SK-N-SH (cell line): ENCODE measurements around the gene ATP6V0B. TPM values are rescaled to one million over a fixed set of nuclear protein-coding genes. Genes with fewer than 3 reads are reported as not detected.
A peak's percentile ranks its signal among the peaks of the same experiment; 100 is the strongest.

Experiments
- CTCF ChIA-PET: fragments of 300-600, 350-600 bp; formaldehyde crosslinking; extraction: SDS; loops from one replicate; lab custom pipeline; 2021; lab: Yijun Ruan, JAX
- POLR2A ChIA-PET: fragments of 350-600 bp; sonication (Branson Sonifier 250); formaldehyde crosslinking; extraction: SDS; loops from one replicate; lab custom pipeline; 2020; ENCODE audit warnings: antibody characterized with exemption, inconsistent platforms; lab: Yijun Ruan, JAX
- DNase-seq: peaks from one replicate; pipeline ENCODE4 v3.0.0; 2012
- H2AFZ ChIP-seq: fragments of 200-600 bp; sonication (generic); 2 replicates; pipeline ENCODE4 v1.8.1; 2016; ENCODE audit warnings: antibody characterized with exemption, mild to moderate bottlenecking, low read depth
- H3F3A ChIP-seq: fragments of 200-600 bp; sonication (generic); replicated peaks from 2 replicates; pipeline ENCODE3; 2016; ENCODE audit warnings: antibody characterized with exemption, mild to moderate bottlenecking; ENCODE audit not compliant: insufficient read depth
- H3K27ac ChIP-seq, 2 experiments: fragments of 200-500 bp in 1 of 2; fragments of 200-600 bp in 1 of 2; sonication (Bioruptor generic) in 1 of 2; sonication (generic), shearing (Covaris generic) in 1 of 2; 2 replicates each; pipeline versions ENCODE4 v1.5.1 to v1.6.1; 2014 to 2016; ENCODE audit warnings: low read depth in 2 of 2, inconsistent platforms in 1 of 2, low read length in 1 of 2, mild to moderate bottlenecking in 1 of 2, mixed read lengths in 1 of 2
- H3K27me3 ChIP-seq: fragments of 200-600 bp; sonication (generic), shearing (Covaris generic); 2 replicates; pipeline ENCODE4 v1.6.1; 2016; ENCODE audit warnings: mixed run types; ENCODE audit not compliant: insufficient read depth
- H3K36me3 ChIP-seq, 2 experiments: fragments of 200-500 bp in 1 of 2; fragments of 200-600 bp in 1 of 2; sonication (Bioruptor generic) in 1 of 2; sonication (generic) in 1 of 2; replicated peaks in 1 of 2; 2 replicates each; pipeline versions ENCODE3 to v1.5.1; 2014 to 2016; ENCODE audit warnings: low read length in 1 of 2, mild to moderate bottlenecking in 1 of 2; ENCODE audit not compliant: insufficient read depth in 2 of 2, control insufficient read depth in 1 of 2
- H3K4me1 ChIP-seq, 2 experiments: fragments of 200-500 bp in 1 of 2; fragments of 200-600 bp in 1 of 2; sonication (Bioruptor generic) in 1 of 2; sonication (generic), shearing (Covaris generic) in 1 of 2; 2 replicates each; pipeline versions ENCODE4 v1.5.1 to v1.6.1; 2014 to 2016; ENCODE audit warnings: low read depth in 1 of 2, low read length in 1 of 2, mixed run types in 1 of 2; ENCODE audit not compliant: insufficient read depth in 2 of 2, control insufficient read depth in 1 of 2
- H3K4me2 ChIP-seq: fragments of 200-600 bp; sonication (generic), shearing (Covaris generic); 2 replicates; pipeline ENCODE4 v1.6.1; 2017; ENCODE audit warnings: mixed run types
- H3K4me3 ChIP-seq, 2 experiments: fragments of 200-500 bp in 1 of 2; fragments of 200-600 bp in 1 of 2; sonication (Bioruptor generic) in 1 of 2; sonication (generic), shearing (Covaris generic) in 1 of 2; 2 replicates each; pipeline versions ENCODE4 v1.5.1 to v1.8.1; 2014 to 2016; ENCODE audit warnings: low read depth in 2 of 2, inconsistent platforms in 1 of 2, low read length in 1 of 2, mild to moderate bottlenecking in 1 of 2, mixed read lengths in 1 of 2, moderate library complexity in 1 of 2
- H3K79me2 ChIP-seq: fragments of 200-600 bp; sonication (generic); 2 replicates; pipeline ENCODE4 v1.8.1; 2017; ENCODE audit warnings: mild to moderate bottlenecking; ENCODE audit not compliant: insufficient read depth
- H3K9ac ChIP-seq: fragments of 200-600 bp; sonication (generic); 2 replicates; pipeline ENCODE4 v1.6.1; 2017; ENCODE audit warnings: mixed run types
- H3K9me2 ChIP-seq: fragments of 200-600 bp; sonication (generic); 2 replicates; pipeline ENCODE4 v1.6.1; 2017; ENCODE audit warnings: mixed run types
- H3K9me3 ChIP-seq: fragments of 200-600 bp; sonication (generic); 2 replicates; pipeline ENCODE4 v1.6.1; 2017; ENCODE audit warnings: mixed run types, mild to moderate bottlenecking, moderate library complexity
- H4K20me1 ChIP-seq: fragments of 200-600 bp; sonication (generic); 2 replicates; pipeline ENCODE4 v1.6.1; 2017; ENCODE audit warnings: mild to moderate bottlenecking, mixed run types; ENCODE audit not compliant: insufficient read depth
- CHD2 ChIP-seq: fragments of 150-350 bp; IDR thresholded peaks from 2 replicates; pipeline ENCODE4 v1.6.1; 2018; ENCODE audit warnings: low read length; ENCODE audit not compliant: partially characterized antibody
- CTCF ChIP-seq: fragments of 200-600 bp; sonication (generic); IDR thresholded peaks from 2 replicates; pipeline ENCODE4 v1.6.1; 2017; ENCODE audit warnings: antibody characterized with exemption, mild to moderate bottlenecking, moderate library complexity
- ELF1 ChIP-seq: IDR thresholded peaks from 2 replicates; pipeline ENCODE4 v1.4.0; 2012
- EP300 ChIP-seq, 2 experiments: IDR thresholded peaks; 2 replicates each; pipeline versions ENCODE4 v1.4.0 to v1.6.1; 2012; ENCODE audit warnings: borderline replicate concordance in 1 of 2, low read depth in 1 of 2, low read length in 1 of 2
- FOSL2 ChIP-seq: IDR thresholded peaks from 2 replicates; pipeline ENCODE4 v1.4.0; 2012; ENCODE audit warnings: low read depth, mild to moderate bottlenecking, moderate library complexity, borderline replicate concordance
- FOXJ3 ChIP-seq: sonication (generic); formaldehyde crosslinking; IDR thresholded peaks from 2 replicates; pipeline ENCODE4 v1.5.1; 2020; ENCODE audit warnings: mild to moderate bottlenecking, missing genetic modification reagents
- GABPA ChIP-seq: IDR thresholded peaks from 2 replicates; pipeline ENCODE4 v1.4.0; 2012; ENCODE audit warnings: low read depth, mild to moderate bottlenecking
- GATA2 ChIP-seq: sonication (generic); formaldehyde crosslinking; IDR thresholded peaks from 2 replicates; pipeline ENCODE4 v1.5.0; 2020; ENCODE audit warnings: mild to moderate bottlenecking, missing genetic modification reagents
- JUND ChIP-seq: IDR thresholded peaks from 2 replicates; pipeline ENCODE4 v1.4.0; 2012
- MEF2A ChIP-seq: IDR thresholded peaks from 2 replicates; pipeline ENCODE4 v1.4.0; 2012; ENCODE audit warnings: low read depth, borderline replicate concordance
- NFIC ChIP-seq: IDR thresholded peaks from 2 replicates; pipeline ENCODE4 v1.4.0; 2012; ENCODE audit warnings: borderline replicate concordance
- POLR2AphosphoS5 ChIP-seq: IDR thresholded peaks from 2 replicates; pipeline ENCODE4 v1.6.1; 2012; ENCODE audit warnings: low read depth, low read length
- RAD21 ChIP-seq: IDR thresholded peaks from 2 replicates; pipeline ENCODE4 v1.6.1; 2012; ENCODE audit warnings: mild to moderate bottlenecking, low read length
- RXRA ChIP-seq: IDR thresholded peaks from 2 replicates; pipeline ENCODE4 v1.4.0; 2012; ENCODE audit warnings: low read depth, mild to moderate bottlenecking, borderline replicate concordance
- SIN3A ChIP-seq: IDR thresholded peaks from 2 replicates; pipeline ENCODE4 v1.6.1; 2012; ENCODE audit warnings: low read depth, mild to moderate bottlenecking, low read length, moderate library complexity, borderline replicate concordance
- YY1 ChIP-seq: IDR thresholded peaks from 2 replicates; pipeline ENCODE4 v1.4.0; 2012; ENCODE audit warnings: low read depth, mild to moderate bottlenecking
- WGBS: methylation state at CpG from one replicate; pipeline ENCODE4 v1.1.6; 2017; ENCODE audit warnings: low lambda C conversion rate; 5-methylcytosine and 5-hydroxymethylcytosine counted together
- polyA plus RNA-seq, 3 experiments: library from polyadenylated mRNA; depleted of rRNA; stranded (reverse); fragments of >200 nt; gene quantifications; 2 replicates each; pipeline ENCODE4 v1.2.3, GENCODE V29; 2012
- TF ChIP-seq, protein P1 (sequence below): IDR thresholded peaks from 2 replicates; pipeline ENCODE4 v1.4.0; 2012; ENCODE audit warnings: low read depth
- TF ChIP-seq, protein P2 (sequence below): IDR thresholded peaks from 2 replicates; pipeline ENCODE4 v1.6.1; 2012; ENCODE audit warnings: mild to moderate bottlenecking, low read depth, low read length, moderate library complexity

The ATP6V0B gene
- polyA plus RNA-seq, 1 of the 3 experiments (the other 2 are of a cell fraction): 180 TPM

- TF ChIP-seq SIN3A (peak; percentile 69), POLR2AphosphoS5 (peak; percentile 65; the same call in 1 of the 2 replicates), RXRA (no peak; the same call in 1 of the 2 replicates), CTCF (no peak), FOXJ3 (CRISPR knock-in tag) (peak; percentile 19; the same call in 1 of the 2 replicates), YY1 (0 out of 2 replicates have a peak, but pooled peaks have one; percentile 15), CHD2 (peak; percentile 63)
These were observed 16.9 kb downstream of the ATP6V0B start, which contains the start of gene CCDC24 (continued) for GRCh38 chr1:43991476-43992231.

GRCh38 chr1:43992232-43992995, 17.7 kb downstream of the ATP6V0B start:
- H3K79me2 ChIP-seq: no peaks in the 10 kb centered on the region
- POLR2A ChIA-PET: interaction anchor here (0.7 to 1.2 kb wide), 4 partner anchors 17 to 500 kb away, joined by 3 read pairs; partner anchors contain the start of genes ATP6V0B and SLC6A9
- H3K27me3 ChIP-seq: no peaks in the 10 kb centered on the region
- no peak for DNase-seq
- H3K36me3 ChIP-seq: no peaks in the 10 kb centered on the region
- H3K9ac ChIP-seq: peak overlapping the region; percentile 75; the same call in 1 of the 2 replicates
- peak overlapping the region; percentile 87; the same call in 1 of the 2 replicates for H2AFZ ChIP-seq
- H4K20me1 ChIP-seq: no peaks in the 10 kb centered on the region
- peaks cover 8 to 48% of the 10 kb centered on the region in 2 experiments for H3K4me1 ChIP-seq
- TF ChIP-seq GATA2 (CRISPR knock-in tag) (no peak), JUND (no peak), FOSL2 (no peak), ELF1 (no peak), RAD21 (no peak), POLR2AphosphoS5 (no peak), CTCF (no peak), NFIC (no peak), YY1 (no peak), EP300 (IDR thresholded peaks at IDR 0.05; ENCODE audit: borderline replicate concordance in 1 of 2, low read depth in 1 of 2, low read length in 1 of 2) (no peak), GABPA (no peak), MEF2A (no peak)
- TF ChIP-seq, protein P1, sequence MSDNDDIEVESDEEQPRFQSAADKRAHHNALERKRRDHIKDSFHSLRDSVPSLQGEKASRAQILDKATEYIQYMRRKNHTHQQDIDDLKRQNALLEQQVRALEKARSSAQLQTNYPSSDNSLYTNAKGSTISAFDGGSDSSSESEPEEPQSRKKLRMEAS: no peak
- TF ChIP-seq, protein P2, sequence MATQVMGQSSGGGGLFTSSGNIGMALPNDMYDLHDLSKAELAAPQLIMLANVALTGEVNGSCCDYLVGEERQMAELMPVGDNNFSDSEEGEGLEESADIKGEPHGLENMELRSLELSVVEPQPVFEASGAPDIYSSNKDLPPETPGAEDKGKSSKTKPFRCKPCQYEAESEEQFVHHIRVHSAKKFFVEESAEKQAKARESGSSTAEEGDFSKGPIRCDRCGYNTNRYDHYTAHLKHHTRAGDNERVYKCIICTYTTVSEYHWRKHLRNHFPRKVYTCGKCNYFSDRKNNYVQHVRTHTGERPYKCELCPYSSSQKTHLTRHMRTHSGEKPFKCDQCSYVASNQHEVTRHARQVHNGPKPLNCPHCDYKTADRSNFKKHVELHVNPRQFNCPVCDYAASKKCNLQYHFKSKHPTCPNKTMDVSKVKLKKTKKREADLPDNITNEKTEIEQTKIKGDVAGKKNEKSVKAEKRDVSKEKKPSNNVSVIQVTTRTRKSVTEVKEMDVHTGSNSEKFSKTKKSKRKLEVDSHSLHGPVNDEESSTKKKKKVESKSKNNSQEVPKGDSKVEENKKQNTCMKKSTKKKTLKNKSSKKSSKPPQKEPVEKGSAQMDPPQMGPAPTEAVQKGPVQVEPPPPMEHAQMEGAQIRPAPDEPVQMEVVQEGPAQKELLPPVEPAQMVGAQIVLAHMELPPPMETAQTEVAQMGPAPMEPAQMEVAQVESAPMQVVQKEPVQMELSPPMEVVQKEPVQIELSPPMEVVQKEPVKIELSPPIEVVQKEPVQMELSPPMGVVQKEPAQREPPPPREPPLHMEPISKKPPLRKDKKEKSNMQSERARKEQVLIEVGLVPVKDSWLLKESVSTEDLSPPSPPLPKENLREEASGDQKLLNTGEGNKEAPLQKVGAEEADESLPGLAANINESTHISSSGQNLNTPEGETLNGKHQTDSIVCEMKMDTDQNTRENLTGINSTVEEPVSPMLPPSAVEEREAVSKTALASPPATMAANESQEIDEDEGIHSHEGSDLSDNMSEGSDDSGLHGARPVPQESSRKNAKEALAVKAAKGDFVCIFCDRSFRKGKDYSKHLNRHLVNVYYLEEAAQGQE: no peak
- peak overlapping the region; percentile 71 to 75 for H3K4me3 ChIP-seq
- 81% methylated on average over 11 of the region's 11 CpGs for whole genome bisulfite sequencing
- no peaks in the 10 kb centered on the region for H3K9me2 ChIP-seq
- no peaks in the 10 kb centered on the region for H3K9me3 ChIP-seq
- H3F3A ChIP-seq: peaks cover 8% of the 10 kb centered on the region
- CTCF ChIA-PET: interaction anchor here (1.1 to 20.6 kb wide), 11 partner anchors 9 to 286 kb away, joined by 3 to 598 read pairs (median 5); partner anchors contain the start of genes ATP6V0B and SLC6A9
- peak overlapping the region in 1 of 2 experiments; percentile 86; a peak in 1 of 4 replicates for H3K27ac ChIP-seq
- peak overlapping the region; percentile 90 for H3K4me2 ChIP-seq
